ENCODE data around the gene CYRIA. TPM values are rescaled to one million over a fixed set of nuclear protein-coding genes. Genes with fewer than 3 reads are reported as not detected.
A peak's percentile ranks its signal among the peaks of the same experiment; 100 is the strongest.

The CYRIA gene
- polyA plus RNA-seq, 2 of the 4 experiments (the other 2 are of a cell fraction) = 0.01 to 0.08 TPM

DNA sequence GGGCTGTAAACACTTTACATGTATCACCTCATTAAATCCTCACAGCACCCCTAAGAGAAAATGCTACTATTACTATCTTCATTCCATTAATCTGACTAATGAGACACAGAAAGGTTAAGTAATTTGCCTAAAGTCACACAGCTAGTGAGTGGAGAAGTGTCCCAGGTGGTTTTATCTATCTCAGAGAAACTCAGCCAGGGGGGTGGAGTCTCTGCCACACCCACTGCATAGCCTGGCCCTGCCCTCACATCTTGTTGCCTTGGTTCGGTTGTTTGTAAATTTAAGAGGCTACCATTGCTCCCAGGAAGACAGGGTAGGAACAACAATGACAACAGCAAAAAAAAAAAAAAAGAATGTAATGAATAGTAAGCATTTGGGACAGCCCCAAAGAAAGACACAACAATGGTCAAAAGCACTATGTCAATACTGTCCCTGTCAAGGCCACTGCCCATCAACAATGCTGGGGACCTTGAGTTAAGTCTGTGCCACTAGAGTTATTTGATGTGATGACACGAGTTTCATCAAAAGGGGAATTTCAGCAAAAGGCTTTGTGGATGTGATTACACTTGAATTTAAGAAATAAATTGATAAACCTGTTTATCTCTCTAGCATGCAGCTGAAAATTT, 17.5 kb downstream of the CYRIA start:
- no peaks in the 10 kb centered on the region for H3K4me1 ChIP-seq
- ATAC-seq (no peak), DNase-seq (ENCODE audit: low read depth in 1 of 2, low spot score in 1 of 2) (no peak), FAIRE-seq (no peak)
- H3K4me3 ChIP-seq = no peak overlapping the region
- CTCF ChIA-PET = no interaction called here
- POLR2A ChIA-PET = no interaction called here
- no peaks in the 10 kb centered on the region for H3K9me3 ChIP-seq
- TF ChIP-seq, protein P1, sequence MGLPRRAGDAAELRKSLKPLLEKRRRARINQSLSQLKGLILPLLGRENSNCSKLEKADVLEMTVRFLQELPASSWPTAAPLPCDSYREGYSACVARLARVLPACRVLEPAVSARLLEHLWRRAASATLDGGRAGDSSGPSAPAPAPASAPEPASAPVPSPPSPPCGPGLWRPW (IDR thresholded peaks at IDR 0.05) = no peak
- TF ChIP-seq RFX5 (IDR thresholded peaks at IDR 0.05) (no peak), MAZ (IDR thresholded peaks at IDR 0.05; ENCODE audit: borderline replicate concordance, low read depth, low read length) (no peak), EHMT2 (IDR thresholded peaks at IDR 0.05; ENCODE audit: low read depth) (no peak), NPAS2 (CRISPR knock-in tag; IDR thresholded peaks at IDR 0.05; ENCODE audit: borderline replicate concordance) (no peak), CHD4 (IDR thresholded peaks at IDR 0.05; ENCODE audit: borderline replicate concordance) (no peak)
- H3K4me2 ChIP-seq = no peak overlapping the region
- WGBS (ENCODE audit: missing lambda C conversion rate) = 44% methylated on average over 2 of the region's 2 CpGs
- no peak overlapping the region for H3K27ac ChIP-seq

DNA sequence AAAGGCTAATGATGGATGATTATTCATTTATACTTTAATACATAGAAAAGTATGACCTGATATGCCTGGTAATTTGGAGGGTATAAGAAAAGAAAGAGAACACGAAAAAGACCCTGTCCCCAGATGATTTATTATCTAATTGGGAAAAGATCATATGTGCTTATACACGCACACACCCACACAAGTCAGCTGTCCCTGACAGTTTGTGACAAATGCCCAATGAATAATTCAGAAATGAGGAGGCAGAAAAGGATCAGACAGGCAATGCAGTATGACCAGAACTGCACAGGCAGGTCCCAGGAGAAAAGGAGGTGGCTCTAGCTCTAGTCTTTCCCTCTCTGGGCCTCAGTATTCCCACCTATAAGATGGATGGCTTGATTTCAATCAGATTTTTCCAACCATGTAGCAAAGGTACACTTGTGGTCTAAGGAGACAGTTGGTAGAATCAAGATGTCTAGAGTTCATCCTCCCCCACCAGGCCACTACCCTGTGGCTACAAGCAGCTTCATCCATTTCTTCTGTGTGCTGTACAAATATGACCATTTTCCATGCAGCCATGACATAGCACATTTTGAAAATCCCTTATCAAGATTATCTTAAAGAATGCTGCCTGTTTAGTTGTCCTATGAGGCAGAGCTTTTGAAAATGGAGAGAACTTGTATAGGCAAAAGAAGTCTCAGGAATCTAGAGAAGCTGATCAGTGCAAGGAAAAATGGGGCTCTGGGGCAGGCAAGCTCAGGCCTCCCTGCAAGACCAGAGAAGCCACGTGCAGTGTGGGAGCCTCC, 19.7 kb downstream of the CYRIA start:
- 43% methylated on average over 3 of the region's 3 CpGs for WGBS (ENCODE audit: missing lambda C conversion rate)
- no peak for ATAC-seq
- Histone ChIP-seq H3K4me1 (no peaks in the 10 kb centered on the region), H3K9me3 (no peaks in the 10 kb centered on the region), H3K4me3 (no peak overlapping the region), H3K4me2 (no peak overlapping the region), H3K27ac (no peak overlapping the region)
- ChIA-PET CTCF (interaction anchor here (1.2 to 1.6 kb wide), 2 partner anchors 13 to 111 kb away, joined by 3 to 5 read pairs; no protein-coding TSS in a partner anchor), POLR2A (no interaction called here)
- DNase-seq (ENCODE audit: low read depth in 1 of 2, low spot score in 1 of 2) = no peak
- TF ChIP-seq NFE2L2 (conservative IDR thresholded peaks at IDR 0.05; ENCODE audit: low read length) (peak; percentile 38; the same call in 1 of the 2 replicates), GATA3 (IDR thresholded peaks at IDR 0.05; ENCODE audit: borderline replicate concordance) (no peak), MAFK (IDR thresholded peaks at IDR 0.05; ENCODE audit: partially characterized antibody) (peak; percentile 22)
- no peak for FAIRE-seq

DNA sequence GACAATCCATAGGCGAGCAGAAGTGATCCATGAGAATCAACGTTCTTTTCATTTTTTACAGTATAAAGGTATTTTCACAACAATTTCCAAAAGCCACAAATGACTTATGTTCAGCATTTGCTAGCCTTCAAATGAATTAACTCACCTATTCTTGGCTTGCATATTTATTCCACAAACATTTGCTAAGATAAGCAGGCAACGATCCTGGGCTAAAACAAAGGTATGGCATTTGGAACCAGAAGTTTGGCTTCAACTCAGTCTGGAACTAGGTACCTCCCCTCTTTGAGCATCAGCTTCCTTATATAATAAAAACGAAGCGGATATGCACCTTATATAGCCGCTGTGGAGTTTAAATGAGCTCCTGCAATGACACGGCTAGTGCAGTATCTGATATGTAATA, 20.5 kb downstream of the CYRIA start:
- no peak for DNase-seq (ENCODE audit: low read depth in 1 of 2, low spot score in 1 of 2)
- Histone ChIP-seq H3K4me1 (no peaks in the 10 kb centered on the region), H3K4me2 (no peak overlapping the region), H3K4me3 (no peak overlapping the region), H3K9me3 (no peaks in the 10 kb centered on the region), H3K27ac (no peak overlapping the region)
- ChIA-PET CTCF (interaction anchor here (1.2 to 1.6 kb wide), 2 partner anchors 14 to 112 kb away, joined by 3 to 5 read pairs; no protein-coding TSS in a partner anchor), POLR2A (no interaction called here)
- TF ChIP-seq, protein P2, sequence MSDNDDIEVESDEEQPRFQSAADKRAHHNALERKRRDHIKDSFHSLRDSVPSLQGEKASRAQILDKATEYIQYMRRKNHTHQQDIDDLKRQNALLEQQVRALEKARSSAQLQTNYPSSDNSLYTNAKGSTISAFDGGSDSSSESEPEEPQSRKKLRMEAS (IDR thresholded peaks at IDR 0.05) = no peak
- TF ChIP-seq RAD21 (conservative IDR thresholded peaks at IDR 0.05 in 1 of 2, IDR thresholded peaks at IDR 0.05 in 1 of 2) (no peak), NR3C1 (IDR thresholded peaks at IDR 0.05) (no peak), BHLHE40 (IDR thresholded peaks at IDR 0.05; ENCODE audit: low read depth, low read length) (no peak), JUN (IDR thresholded peaks at IDR 0.05) (no peak), RNF2 (IDR thresholded peaks at IDR 0.05; ENCODE audit: borderline replicate concordance, low read depth) (no peak), CHD4 (IDR thresholded peaks at IDR 0.05; ENCODE audit: borderline replicate concordance) (no peak), SREBF2 (IDR thresholded peaks at IDR 0.05) (no peak), ZC3H11A (IDR thresholded peaks at IDR 0.05) (no peak), HOXB5 (CRISPR knock-in tag; IDR thresholded peaks at IDR 0.05) (no peak), ESRRA (IDR thresholded peaks at IDR 0.05; ENCODE audit: borderline replicate concordance, low read length) (no peak), EHF (CRISPR knock-in tag; IDR thresholded peaks at IDR 0.05) (no peak)
- TF ChIP-seq, protein P3, sequence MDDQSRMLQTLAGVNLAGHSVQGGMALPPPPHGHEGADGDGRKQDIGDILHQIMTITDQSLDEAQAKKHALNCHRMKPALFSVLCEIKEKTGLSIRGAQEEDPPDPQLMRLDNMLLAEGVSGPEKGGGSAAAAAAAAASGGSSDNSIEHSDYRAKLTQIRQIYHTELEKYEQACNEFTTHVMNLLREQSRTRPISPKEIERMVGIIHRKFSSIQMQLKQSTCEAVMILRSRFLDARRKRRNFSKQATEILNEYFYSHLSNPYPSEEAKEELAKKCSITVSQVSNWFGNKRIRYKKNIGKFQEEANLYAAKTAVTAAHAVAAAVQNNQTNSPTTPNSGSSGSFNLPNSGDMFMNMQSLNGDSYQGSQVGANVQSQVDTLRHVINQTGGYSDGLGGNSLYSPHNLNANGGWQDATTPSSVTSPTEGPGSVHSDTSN (IDR thresholded peaks at IDR 0.05) = no peak
- TF ChIP-seq, protein P4, sequence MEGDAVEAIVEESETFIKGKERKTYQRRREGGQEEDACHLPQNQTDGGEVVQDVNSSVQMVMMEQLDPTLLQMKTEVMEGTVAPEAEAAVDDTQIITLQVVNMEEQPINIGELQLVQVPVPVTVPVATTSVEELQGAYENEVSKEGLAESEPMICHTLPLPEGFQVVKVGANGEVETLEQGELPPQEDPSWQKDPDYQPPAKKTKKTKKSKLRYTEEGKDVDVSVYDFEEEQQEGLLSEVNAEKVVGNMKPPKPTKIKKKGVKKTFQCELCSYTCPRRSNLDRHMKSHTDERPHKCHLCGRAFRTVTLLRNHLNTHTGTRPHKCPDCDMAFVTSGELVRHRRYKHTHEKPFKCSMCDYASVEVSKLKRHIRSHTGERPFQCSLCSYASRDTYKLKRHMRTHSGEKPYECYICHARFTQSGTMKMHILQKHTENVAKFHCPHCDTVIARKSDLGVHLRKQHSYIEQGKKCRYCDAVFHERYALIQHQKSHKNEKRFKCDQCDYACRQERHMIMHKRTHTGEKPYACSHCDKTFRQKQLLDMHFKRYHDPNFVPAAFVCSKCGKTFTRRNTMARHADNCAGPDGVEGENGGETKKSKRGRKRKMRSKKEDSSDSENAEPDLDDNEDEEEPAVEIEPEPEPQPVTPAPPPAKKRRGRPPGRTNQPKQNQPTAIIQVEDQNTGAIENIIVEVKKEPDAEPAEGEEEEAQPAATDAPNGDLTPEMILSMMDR (IDR thresholded peaks at IDR 0.05) = no peak
- TF ChIP-seq, protein P5, sequence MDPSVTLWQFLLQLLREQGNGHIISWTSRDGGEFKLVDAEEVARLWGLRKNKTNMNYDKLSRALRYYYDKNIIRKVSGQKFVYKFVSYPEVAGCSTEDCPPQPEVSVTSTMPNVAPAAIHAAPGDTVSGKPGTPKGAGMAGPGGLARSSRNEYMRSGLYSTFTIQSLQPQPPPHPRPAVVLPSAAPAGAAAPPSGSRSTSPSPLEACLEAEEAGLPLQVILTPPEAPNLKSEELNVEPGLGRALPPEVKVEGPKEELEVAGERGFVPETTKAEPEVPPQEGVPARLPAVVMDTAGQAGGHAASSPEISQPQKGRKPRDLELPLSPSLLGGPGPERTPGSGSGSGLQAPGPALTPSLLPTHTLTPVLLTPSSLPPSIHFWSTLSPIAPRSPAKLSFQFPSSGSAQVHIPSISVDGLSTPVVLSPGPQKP (IDR thresholded peaks at IDR 0.05; ENCODE audit: low read depth, low read length) = no peak
- no peak for ATAC-seq
- WGBS (ENCODE audit: missing lambda C conversion rate) = 49% methylated on average over 7 of the region's 7 CpGs
- no peak for FAIRE-seq
